ENCODE measurements around the gene CEACAM4.

The CEACAM4 gene

GRCh38 chr19:41616792-41617621, 9.9 kb downstream of the CEACAM4 start:
- no peak for DNase-seq

- DNase-seq: no peak
These were observed 11.7 kb downstream of the CEACAM4 start for GRCh38 chr19:41615207-41615606.

GRCh38 chr19:41612483-41612882, 14.4 kb downstream of the CEACAM4 start:
- no peak for DNase-seq

- DNase-seq: no peak
These were observed 16.1 kb downstream of the CEACAM4 start for GRCh38 chr19:41610789-41611188.

GRCh38 chr19:41607668-41608067, 19.2 kb downstream of the CEACAM4 start:
- DNase-seq: no peak

- DNase-seq: no peak
These were observed 20.5 kb downstream of the CEACAM4 start for GRCh38 chr19:41606215-41606837.

GRCh38 chr19:41604831-41605230, 22.0 kb downstream of the CEACAM4 start:
- no peak for DNase-seq

- no peak for DNase-seq
These were observed 25.1 kb downstream of the CEACAM4 start for GRCh38 chr19:41601771-41602170.

- DNase-seq: no peak
These were observed 27.5 kb downstream of the CEACAM4 start for GRCh38 chr19:41599175-41599966.

- peak; percentile 48 for DNase-seq
These were observed 29.3 kb downstream of the CEACAM4 start for GRCh38 chr19:41597600-41598041.

GRCh38 chr19:41595890-41596280, 31.0 kb downstream of the CEACAM4 start:
- no peak for DNase-seq

GRCh38 chr19:41595258-41595889, 31.5 kb downstream of the CEACAM4 start:
- peak; percentile 23 for DNase-seq

- no peak for DNase-seq
These were observed 34.8 kb downstream of the CEACAM4 start for GRCh38 chr19:41591951-41592562.

- no peak for DNase-seq
These were observed 35.9 kb downstream of the CEACAM4 start for GRCh38 chr19:41590936-41591335.

- DNase-seq: no peak
These were observed 37.5 kb downstream of the CEACAM4 start for GRCh38 chr19:41589371-41589770.

- no peak for DNase-seq
These were observed 38.2 kb downstream of the CEACAM4 start for GRCh38 chr19:41588497-41589209.

- DNase-seq: no peak
These were observed 39.0 kb downstream of the CEACAM4 start for GRCh38 chr19:41587838-41588210.

- DNase-seq: no peak
These were observed 39.6 kb downstream of the CEACAM4 start for GRCh38 chr19:41587101-41587837.

- DNase-seq: no peak
These were observed 40.8 kb downstream of the CEACAM4 start for GRCh38 chr19:41586064-41586463.

GRCh38 chr19:41584931-41585330, 41.9 kb downstream of the CEACAM4 start:
- no peak for DNase-seq

GRCh38 chr19:41584260-41584810, 42.5 kb downstream of the CEACAM4 start:
- no peak for DNase-seq

Data from NCI-H526 treated with DMSO at 0.1 percent for 48 hours (cell line).